ENCODE data around the gene CAVIN1.
A peak's percentile ranks its signal among the peaks of the same experiment; 100 is the strongest.

The CAVIN1 gene

GRCh38 chr17:42388381-42389134 lies 34.5 kb downstream of the CAVIN1 start, which contains the start of gene STAT3:
Gene STAT3, minus strand, starts transcription at chr17:42388442. Its CDS starts 39,926 bp downstream, at chr17:42348516.
- peak within 1 kb of the TSS; percentile 80 for H2AFZ ChIP-seq (ENCODE audit: low read depth, low read length)

DNA sequence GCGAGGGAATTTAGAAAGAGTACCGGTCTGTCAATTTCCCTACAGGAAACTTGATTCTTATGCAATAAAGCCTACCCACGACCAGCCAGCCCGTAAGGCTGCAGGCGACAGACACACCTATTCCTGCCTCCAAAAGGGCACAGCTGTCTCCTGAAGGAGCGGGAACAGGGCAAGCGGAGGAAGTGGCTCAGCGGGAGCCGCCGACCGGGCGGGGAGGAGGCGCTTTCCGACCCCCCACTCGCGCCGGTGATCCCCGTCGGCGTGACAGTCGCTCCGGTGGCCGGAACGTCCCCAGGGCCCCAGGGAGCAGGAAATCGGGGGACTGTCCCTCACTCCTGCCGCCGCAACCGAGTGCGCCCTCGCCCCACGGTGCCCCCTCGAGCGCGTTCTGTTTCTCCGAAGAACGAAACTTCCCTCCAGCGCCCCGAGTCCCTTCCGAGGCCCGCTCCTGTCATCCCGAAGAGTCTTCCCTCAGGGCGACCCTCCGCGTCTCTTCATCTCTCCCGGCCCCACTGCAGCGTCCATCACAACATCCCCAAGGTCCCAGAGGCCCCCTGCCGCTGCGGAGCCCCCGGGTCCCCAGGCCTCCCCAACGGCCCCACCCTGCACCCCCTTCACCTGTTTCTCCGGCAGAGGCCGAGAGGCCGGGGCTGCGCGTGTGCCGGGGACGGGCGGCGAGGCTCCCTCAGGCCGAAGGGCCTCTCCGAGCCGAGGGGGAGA lies 35.2 kb downstream of the CAVIN1 start:
- H3K79me2 ChIP-seq (ENCODE audit: insufficient read depth, low read length), result peaks cover 12% of the 10 kb centered on the region
- H3K9me3 ChIP-seq (ENCODE audit: insufficient read depth, low read length, severe bottlenecking), result no peaks in the 10 kb centered on the region
- no peak for TF ChIP-seq CTCF (IDR thresholded peaks at IDR 0.05; ENCODE audit: borderline replicate concordance, extremely low read depth, low read length, poor library complexity, severe bottlenecking)
- TF ChIP-seq EZH2 (IDR thresholded peaks at IDR 0.05; ENCODE audit: borderline replicate concordance, low read depth, low read length, severe bottlenecking), result no peak
- peak; percentile 50 for DNase-seq
- peaks cover 22% of the 10 kb centered on the region for H3K4me1 ChIP-seq (ENCODE audit: insufficient read depth, low read length)
- H3K27me3 ChIP-seq (ENCODE audit: insufficient read depth, low read length, poor library complexity), result no peaks in the 10 kb centered on the region
- H3K4me3 ChIP-seq (ENCODE audit: low read depth in 1 of 2, low read length in 2 of 2), result peak overlapping the region; percentile 60 to 68; a peak in 3 of 4 replicates
- no peaks in the 10 kb centered on the region; the same call in 1 of the 2 replicates for H4K20me1 ChIP-seq (ENCODE audit: insufficient read depth, low read length)
- peak overlapping the region; percentile 80 for H2AFZ ChIP-seq (ENCODE audit: low read depth, low read length)
- H3K36me3 ChIP-seq (ENCODE audit: insufficient read depth, low read length), result no peaks in the 10 kb centered on the region
- H3K9ac ChIP-seq (ENCODE audit: low read depth, low read length), result peak overlapping the region; percentile 70
- H3K27ac ChIP-seq (ENCODE audit: low read length), result peak overlapping the region; percentile 69
- peak; percentile 7; the same call in 2 of the 3 replicates for ATAC-seq (ENCODE audit: insufficient read depth, low read depth)
- H3K4me2 ChIP-seq (ENCODE audit: insufficient read depth, low read length), result peak overlapping the region; percentile 74

More at GRCh38 chr17:42388381-42389134, 34.5 kb downstream of the CAVIN1 start, which contains the start of gene STAT3:
- TF ChIP-seq EZH2 (IDR thresholded peaks at IDR 0.05; ENCODE audit: borderline replicate concordance, low read depth, low read length, severe bottlenecking) (no peak), CTCF (IDR thresholded peaks at IDR 0.05; ENCODE audit: borderline replicate concordance, extremely low read depth, low read length, poor library complexity, severe bottlenecking) (no peak)
- H3K9me3 ChIP-seq (ENCODE audit: insufficient read depth, low read length, severe bottlenecking), result no peaks in the 10 kb centered on the region
- H3K4me2 ChIP-seq (ENCODE audit: insufficient read depth, low read length), result peak within 1 kb of the TSS; percentile 74
- ATAC-seq (ENCODE audit: insufficient read depth, low read depth) (peak; percentile 97), DNase-seq (peak; percentile 100)
- peak within 1 kb of the TSS; percentile 70 for H3K9ac ChIP-seq (ENCODE audit: low read depth, low read length)
- no peaks in the 10 kb centered on the region for H3K27me3 ChIP-seq (ENCODE audit: insufficient read depth, low read length, poor library complexity)
- H3K27ac ChIP-seq (ENCODE audit: low read length), result peak within 1 kb of the TSS; percentile 69
- H3K4me3 ChIP-seq (ENCODE audit: low read depth in 1 of 2, low read length in 2 of 2), result peak within 1 kb of the TSS; percentile 60 to 68; a peak in 3 of 4 replicates
- peaks cover 12% of the 10 kb centered on the region for H3K79me2 ChIP-seq (ENCODE audit: insufficient read depth, low read length)
- H3K4me1 ChIP-seq (ENCODE audit: insufficient read depth, low read length), result peaks cover 22% of the 10 kb centered on the region
- H3K36me3 ChIP-seq (ENCODE audit: insufficient read depth, low read length), result no peaks in the 10 kb centered on the region
- no peaks in the 10 kb centered on the region; the same call in 1 of the 2 replicates for H4K20me1 ChIP-seq (ENCODE audit: insufficient read depth, low read length)

GRCh38 chr17:42386777-42387657 lies 36.0 kb downstream of the CAVIN1 start:
- peaks cover 22% of the 10 kb centered on the region for H3K4me1 ChIP-seq (ENCODE audit: insufficient read depth, low read length)
- H3K4me2 ChIP-seq (ENCODE audit: insufficient read depth, low read length), result peak overlapping the region; percentile 74
- H3K79me2 ChIP-seq (ENCODE audit: insufficient read depth, low read length), result peaks cover 12% of the 10 kb centered on the region
- no peak for DNase-seq
- no peak for ATAC-seq (ENCODE audit: insufficient read depth, low read depth)
- no peaks in the 10 kb centered on the region for H3K36me3 ChIP-seq (ENCODE audit: insufficient read depth, low read length)
- no peaks in the 10 kb centered on the region for H3K9me3 ChIP-seq (ENCODE audit: insufficient read depth, low read length, severe bottlenecking)
- H2AFZ ChIP-seq (ENCODE audit: low read depth, low read length), result peak overlapping the region; percentile 80; the same call in 1 of the 2 replicates
- H4K20me1 ChIP-seq (ENCODE audit: insufficient read depth, low read length), result no peaks in the 10 kb centered on the region; the same call in 1 of the 2 replicates
- H3K4me3 ChIP-seq (ENCODE audit: low read depth in 1 of 2, low read length in 2 of 2), result peak overlapping the region; percentile 60 to 68; a peak in 3 of 4 replicates
- H3K27me3 ChIP-seq (ENCODE audit: insufficient read depth, low read length, poor library complexity), result no peaks in the 10 kb centered on the region
- no peak for TF ChIP-seq CTCF (IDR thresholded peaks at IDR 0.05; ENCODE audit: borderline replicate concordance, extremely low read depth, low read length, poor library complexity, severe bottlenecking)
- no peak for TF ChIP-seq EZH2 (IDR thresholded peaks at IDR 0.05; ENCODE audit: borderline replicate concordance, low read depth, low read length, severe bottlenecking)
- peak overlapping the region; percentile 70 for H3K9ac ChIP-seq (ENCODE audit: low read depth, low read length)
- no peak overlapping the region; the same call in 1 of the 2 replicates for H3K27ac ChIP-seq (ENCODE audit: low read length)

Data from DND-41 (cell line).